Chondrocyte (in vitro differentiated cells): ENCODE measurements around the gene EID2B. TPM values are rescaled to one million over a fixed set of nuclear protein-coding genes. Genes with fewer than 3 reads are reported as not detected.

Experiments
- DNase-seq: peaks from one replicate; pipeline ENCODE4 v3.0.0; 2021; ENCODE audit warnings: mixed read lengths, low spot score
- H3K27ac Mint-ChIP-seq: one replicate; pipeline ENCODE4 v1.8.0; 2021; ENCODE audit warnings: mild to moderate bottlenecking, moderate library complexity, mixed read lengths; ENCODE audit not compliant: unreplicated experiment
- H3K27me3 Mint-ChIP-seq: 2 replicates; pipeline ENCODE4 v1.8.0; 2021; ENCODE audit warnings: low read depth, mixed read lengths
- H3K36me3 Mint-ChIP-seq: 2 replicates; pipeline ENCODE4 v1.8.0; 2021; ENCODE audit warnings: low read depth, mixed read lengths
- H3K4me1 Mint-ChIP-seq: 2 replicates; pipeline ENCODE4 v1.8.0; 2021; ENCODE audit warnings: low read depth, mild to moderate bottlenecking, mixed read lengths
- H3K4me3 Mint-ChIP-seq: one replicate; pipeline ENCODE4 v1.8.0; 2021; ENCODE audit warnings: mild to moderate bottlenecking, moderate library complexity, mixed read lengths; ENCODE audit not compliant: unreplicated experiment
- H3K9me3 Mint-ChIP-seq: 2 replicates; pipeline ENCODE4 v1.8.0; 2021; ENCODE audit warnings: low read depth, mixed read lengths
- total RNA-seq: library from RNA; stranded (reverse); gene quantifications from 3 replicates; pipeline ENCODE4 v1.2.1, GENCODE V29; 2021
- TF ChIP-seq, protein P1 (sequence below): fragments of 200-600 bp; sonication (generic); IDR thresholded peaks from 2 replicates; pipeline ENCODE4 v1.5.0; 2021; ENCODE audit warnings: antibody characterized with exemption, mild to moderate bottlenecking, moderate library complexity

Gene EID2B
- total RNA-seq, 1 donor from 2014 or later, result 1.7 TPM

DNA sequence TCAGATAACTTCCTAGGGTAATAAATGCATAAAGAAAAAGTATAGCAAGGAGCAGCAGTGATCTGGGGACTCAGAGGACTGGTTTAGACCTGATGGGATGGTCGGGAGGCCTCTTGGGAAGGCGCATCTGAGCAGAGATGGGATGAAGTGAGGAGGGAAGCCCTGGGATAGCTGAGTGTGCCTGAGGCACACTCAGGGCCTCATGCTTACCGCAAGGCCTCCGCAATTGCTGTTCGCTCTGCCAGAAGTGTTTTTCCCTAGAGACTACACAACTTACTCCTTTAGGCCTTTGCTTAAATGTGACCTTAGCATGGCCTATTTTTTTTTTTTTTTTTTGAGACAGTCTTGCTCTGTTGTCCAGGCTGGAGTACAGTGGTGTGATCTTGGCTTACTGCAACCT lies 38.0 kb downstream of the EID2B start:
- no peak for DNase-seq
- H3K27ac Mint-ChIP-seq, result no peak overlapping the region

DNA sequence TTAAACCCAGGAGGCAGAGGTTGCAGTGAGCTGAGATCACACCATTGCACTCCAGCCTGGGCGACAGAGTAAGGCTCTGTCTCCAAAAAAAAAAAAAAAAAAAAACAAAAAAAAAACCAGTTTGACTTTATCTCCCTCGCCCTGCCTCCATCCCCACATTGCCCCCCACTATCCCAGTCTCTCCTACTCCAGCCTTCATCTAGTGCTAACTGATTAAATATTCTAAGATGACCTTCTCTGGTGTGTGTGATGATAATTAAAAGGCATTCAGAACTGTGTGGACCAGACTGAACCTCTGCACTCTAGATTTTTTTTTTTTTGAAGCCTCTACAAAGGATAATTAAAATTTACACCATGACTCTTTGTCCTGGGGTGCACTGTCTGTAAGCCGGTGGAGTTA lies 39.9 kb downstream of the EID2B start:
- peaks cover 17% of the 10 kb centered on the region for H3K36me3 Mint-ChIP-seq
- no peak overlapping the region for H3K4me3 Mint-ChIP-seq
- H3K4me1 Mint-ChIP-seq, result peaks cover 3% of the 10 kb centered on the region
- H3K27ac Mint-ChIP-seq, result no peak overlapping the region
- peaks cover 8% of the 10 kb centered on the region for H3K27me3 Mint-ChIP-seq
- H3K9me3 Mint-ChIP-seq, result no peaks in the 10 kb centered on the region
- DNase-seq, result no peak
- TF ChIP-seq, protein P1, sequence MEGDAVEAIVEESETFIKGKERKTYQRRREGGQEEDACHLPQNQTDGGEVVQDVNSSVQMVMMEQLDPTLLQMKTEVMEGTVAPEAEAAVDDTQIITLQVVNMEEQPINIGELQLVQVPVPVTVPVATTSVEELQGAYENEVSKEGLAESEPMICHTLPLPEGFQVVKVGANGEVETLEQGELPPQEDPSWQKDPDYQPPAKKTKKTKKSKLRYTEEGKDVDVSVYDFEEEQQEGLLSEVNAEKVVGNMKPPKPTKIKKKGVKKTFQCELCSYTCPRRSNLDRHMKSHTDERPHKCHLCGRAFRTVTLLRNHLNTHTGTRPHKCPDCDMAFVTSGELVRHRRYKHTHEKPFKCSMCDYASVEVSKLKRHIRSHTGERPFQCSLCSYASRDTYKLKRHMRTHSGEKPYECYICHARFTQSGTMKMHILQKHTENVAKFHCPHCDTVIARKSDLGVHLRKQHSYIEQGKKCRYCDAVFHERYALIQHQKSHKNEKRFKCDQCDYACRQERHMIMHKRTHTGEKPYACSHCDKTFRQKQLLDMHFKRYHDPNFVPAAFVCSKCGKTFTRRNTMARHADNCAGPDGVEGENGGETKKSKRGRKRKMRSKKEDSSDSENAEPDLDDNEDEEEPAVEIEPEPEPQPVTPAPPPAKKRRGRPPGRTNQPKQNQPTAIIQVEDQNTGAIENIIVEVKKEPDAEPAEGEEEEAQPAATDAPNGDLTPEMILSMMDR, result no peak

More for the DNA sequence above, 38.0 kb downstream of the EID2B start:
- Mint-ChIP-seq H3K36me3 (peaks cover 6% of the 10 kb centered on the region), H3K27me3 (peaks cover 20% of the 10 kb centered on the region), H3K9me3 (no peaks in the 10 kb centered on the region), H3K4me3 (no peak overlapping the region), H3K4me1 (peaks cover 15% of the 10 kb centered on the region)
- TF ChIP-seq, protein P1, result no peak

DNA sequence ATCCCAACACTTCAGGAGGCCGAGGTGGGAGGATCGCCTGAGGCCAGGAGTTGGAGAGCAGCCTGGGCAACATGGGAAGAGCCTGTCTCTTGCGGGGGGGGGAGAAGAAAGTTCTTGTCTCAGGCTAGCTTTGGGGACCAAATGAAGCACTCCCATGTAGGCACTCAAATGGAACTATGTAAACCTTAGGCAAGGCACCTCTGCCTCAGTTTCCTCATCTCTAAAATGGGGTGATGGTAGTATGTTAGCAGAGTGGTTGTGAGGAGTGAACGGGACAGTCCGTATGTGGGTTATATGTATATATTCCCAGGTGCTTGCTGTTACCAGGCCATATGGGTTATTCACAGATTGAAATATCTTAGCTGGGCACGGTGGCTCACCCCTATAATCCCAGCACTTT lies 40.4 kb downstream of the EID2B start:
- Mint-ChIP-seq H3K27me3 (peaks cover 8% of the 10 kb centered on the region), H3K4me3 (no peak overlapping the region), H3K9me3 (no peaks in the 10 kb centered on the region), H3K4me1 (no peaks in the 10 kb centered on the region), H3K27ac (no peak overlapping the region), H3K36me3 (peaks cover 17% of the 10 kb centered on the region)
- no peak for DNase-seq
- TF ChIP-seq, protein P1, result no peak

DNA sequence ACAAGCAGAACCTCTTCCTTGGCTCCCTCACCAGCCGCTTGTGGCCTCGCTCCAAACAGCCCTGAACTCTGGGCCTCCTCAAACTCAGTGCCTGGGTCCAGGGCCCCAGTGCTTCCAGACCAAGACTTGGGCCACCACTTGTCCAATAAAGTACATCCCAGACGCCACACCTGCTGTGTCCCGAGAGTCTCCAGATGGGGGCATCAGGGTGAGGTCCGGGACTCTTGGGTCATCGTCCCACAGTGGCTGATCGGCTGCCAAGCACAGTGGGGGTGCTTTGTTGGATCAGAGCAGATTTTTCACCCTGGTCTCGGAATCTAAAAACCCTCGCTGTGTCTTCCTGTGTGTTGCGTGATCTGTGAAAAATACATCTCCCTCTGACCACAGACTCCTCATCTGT lies 42.9 kb downstream of the EID2B start:
- no peak for DNase-seq
- Mint-ChIP-seq H3K36me3 (peaks cover 25% of the 10 kb centered on the region), H3K4me3 (no peak overlapping the region), H3K27me3 (no peaks in the 10 kb centered on the region), H3K4me1 (no peaks in the 10 kb centered on the region), H3K9me3 (no peaks in the 10 kb centered on the region), H3K27ac (no peak overlapping the region)
- TF ChIP-seq, protein P1, result no peak

DNA sequence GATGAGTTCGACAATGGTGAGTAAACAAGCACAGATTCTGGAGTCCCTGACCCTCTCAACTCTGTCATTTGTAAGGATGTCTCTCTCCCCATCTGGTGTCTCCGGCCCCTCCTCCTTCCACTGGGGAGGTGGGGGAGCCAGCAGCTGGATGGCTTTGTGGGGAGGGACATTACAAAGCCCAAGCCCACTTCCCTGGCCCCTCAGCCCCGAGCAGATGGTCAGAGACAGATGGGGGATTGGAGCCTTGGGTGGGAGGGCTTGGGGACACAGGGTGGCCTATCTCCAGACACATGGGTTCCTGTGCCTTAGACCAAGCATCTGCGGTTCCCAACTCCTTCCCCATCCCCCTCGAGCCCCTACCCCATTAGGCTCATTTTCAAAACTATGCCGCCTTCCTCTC lies 49.5 kb downstream of the EID2B start:
- Mint-ChIP-seq H3K4me3 (no peak overlapping the region), H3K36me3 (peaks cover 11% of the 10 kb centered on the region), H3K4me1 (peaks cover 21% of the 10 kb centered on the region), H3K9me3 (no peaks in the 10 kb centered on the region), H3K27ac (no peak overlapping the region), H3K27me3 (no peaks in the 10 kb centered on the region)
- TF ChIP-seq, protein P1, result no peak
- DNase-seq, result no peak
